GM18870 (cell line): ENCODE measurements around the gene ACADS.

Experiments used
- ATAC-seq: cut with Tn5 transposase; IDR thresholded peaks from one replicate; pipeline ENCODE4 v1.9.1; 2021; ENCODE audit warnings: moderate library complexity; ENCODE audit not compliant: unreplicated experiment

Gene ACADS

GRCh38 chr12:120700886-120701285 is 24.7 kb upstream of the ACADS start:
- ATAC-seq, result no peak

- no peak for ATAC-seq
Observed at GRCh38 chr12:120702637-120703036, 23.0 kb upstream of the ACADS start.

- no peak for ATAC-seq
Observed at GRCh38 chr12:120703311-120703942, 22.2 kb upstream of the ACADS start.

GRCh38 chr12:120705618-120706017 is 20.0 kb upstream of the ACADS start:
- no peak for ATAC-seq

- no peak for ATAC-seq
Observed at GRCh38 chr12:120706029-120706428, 19.6 kb upstream of the ACADS start.

GRCh38 chr12:120708651-120709050 is 17.0 kb upstream of the ACADS start:
- ATAC-seq, result no peak

GRCh38 chr12:120710031-120710804 is 15.4 kb upstream of the ACADS start, which contains the start of gene UNC119B:
Gene UNC119B (plus strand): TSS chr12:120710458. CDS start chr12:120710475, 17 bp downstream.
- ATAC-seq, result no peak

- no peak for ATAC-seq
Observed at GRCh38 chr12:120710805-120711296, 14.8 kb upstream of the ACADS start.

- ATAC-seq, result no peak
Observed at GRCh38 chr12:120711411-120711810, 14.2 kb upstream of the ACADS start.

- no peak for ATAC-seq
Observed at GRCh38 chr12:120712610-120713009, 13.0 kb upstream of the ACADS start.

GRCh38 chr12:120713861-120714482 is 11.7 kb upstream of the ACADS start:
- no peak for ATAC-seq

- ATAC-seq, result no peak
Observed at GRCh38 chr12:120718055-120718454, 7.6 kb upstream of the ACADS start.

GRCh38 chr12:120719072-120719471 is 6.6 kb upstream of the ACADS start:
- no peak for ATAC-seq

- ATAC-seq, result no peak
Observed at GRCh38 chr12:120719496-120720233, 6.0 kb upstream of the ACADS start.

- no peak for ATAC-seq
Observed at GRCh38 chr12:120720234-120720986, 5.2 kb upstream of the ACADS start.

GRCh38 chr12:120720987-120721801 is 4.4 kb upstream of the ACADS start:
- no peak for ATAC-seq

- no peak for ATAC-seq
Observed at GRCh38 chr12:120721866-120722265, 3.8 kb upstream of the ACADS start.

- no peak for ATAC-seq
Observed at GRCh38 chr12:120722784-120723183, 2.8 kb upstream of the ACADS start.

- ATAC-seq, result no peak
Observed at GRCh38 chr12:120724720-120725119, 906 bp upstream of the ACADS start.
